ENCODE results near the gene SELPLG.
"Not testable (repeated sequence)": the region's sequence is repeated elsewhere in the genome, so short reads cannot be mapped to it uniquely, and the experiment has no call there.

SELPLG gene

GRCh38 chr12:108589840-108590229 is 43.9 kb downstream of the SELPLG start:
- no peak for DNase-seq (ENCODE audit: low spot score)

- DNase-seq (ENCODE audit: low spot score): no peak
Observed at GRCh38 chr12:108589028-108589839, 44.5 kb downstream of the SELPLG start.

GRCh38 chr12:108587826-108588225 is 45.9 kb downstream of the SELPLG start:
- peak; percentile 70 for DNase-seq (ENCODE audit: low spot score)

- no peak for DNase-seq (ENCODE audit: low spot score)
Observed at GRCh38 chr12:108586306-108586705, 47.4 kb downstream of the SELPLG start.

GRCh38 chr12:108585864-108586263 is 47.8 kb downstream of the SELPLG start:
- DNase-seq (ENCODE audit: low spot score): no peak

- no peak for DNase-seq (ENCODE audit: low spot score)
Observed at GRCh38 chr12:108584456-108585065, 49.1 kb downstream of the SELPLG start.

- no peak for DNase-seq (ENCODE audit: low spot score)
Observed at GRCh38 chr12:108583991-108584390, 49.7 kb downstream of the SELPLG start.

GRCh38 chr12:108582978-108583770 is 50.5 kb downstream of the SELPLG start:
- no peak for DNase-seq (ENCODE audit: low spot score)

GRCh38 chr12:108582509-108582908 is 51.2 kb downstream of the SELPLG start:
- no peak for DNase-seq (ENCODE audit: low spot score)

GRCh38 chr12:108581311-108582227 is 52.1 kb downstream of the SELPLG start:
- DNase-seq (ENCODE audit: low spot score): no peak

GRCh38 chr12:108580531-108580930 is 53.2 kb downstream of the SELPLG start:
- DNase-seq (ENCODE audit: low spot score): no peak

GRCh38 chr12:108578813-108579212 is 54.9 kb downstream of the SELPLG start:
- no peak for DNase-seq (ENCODE audit: low spot score)

GRCh38 chr12:108578264-108578663 is 55.4 kb downstream of the SELPLG start:
- DNase-seq (ENCODE audit: low spot score): no peak

GRCh38 chr12:108577458-108577857 is 56.2 kb downstream of the SELPLG start:
- no peak for DNase-seq (ENCODE audit: low spot score)

GRCh38 chr12:108576660-108577234 is 56.9 kb downstream of the SELPLG start:
- DNase-seq (ENCODE audit: low spot score): no peak

- DNase-seq (ENCODE audit: low spot score): no peak
Observed at GRCh38 chr12:108575199-108575912, 58.3 kb downstream of the SELPLG start.

GRCh38 chr12:108574276-108574675 is 59.4 kb downstream of the SELPLG start:
- not testable (repeated sequence) for DNase-seq (ENCODE audit: low spot score)

- DNase-seq (ENCODE audit: low spot score): no peak
Observed at GRCh38 chr12:108573317-108573716, 60.4 kb downstream of the SELPLG start.

- no peak for DNase-seq (ENCODE audit: low spot score)
Observed at GRCh38 chr12:108572166-108572790, 61.4 kb downstream of the SELPLG start.

Data from putamen (tissue), 1 donor.